NCI-H748 treated with DMSO at 0.1 percent for 48 hours (cell line): ENCODE measurements around the gene LCA5.
"Not testable (repeated sequence)": the region's sequence is repeated elsewhere in the genome, so short reads cannot be mapped to it uniquely, and the experiment has no call there.

Source experiments
- DNase-seq: peaks from one replicate; lab custom pipeline; 2025; lab: John Stamatoyannopoulos, UW

The LCA5 gene

GRCh38 chr6:79536954-79537747, at the start of gene LCA5:
LCA5 (minus strand) TSS chr6:79537430; CDS start chr6:79518894, 18,536 bp downstream.
- DNase-seq = peak; percentile 98

DNA sequence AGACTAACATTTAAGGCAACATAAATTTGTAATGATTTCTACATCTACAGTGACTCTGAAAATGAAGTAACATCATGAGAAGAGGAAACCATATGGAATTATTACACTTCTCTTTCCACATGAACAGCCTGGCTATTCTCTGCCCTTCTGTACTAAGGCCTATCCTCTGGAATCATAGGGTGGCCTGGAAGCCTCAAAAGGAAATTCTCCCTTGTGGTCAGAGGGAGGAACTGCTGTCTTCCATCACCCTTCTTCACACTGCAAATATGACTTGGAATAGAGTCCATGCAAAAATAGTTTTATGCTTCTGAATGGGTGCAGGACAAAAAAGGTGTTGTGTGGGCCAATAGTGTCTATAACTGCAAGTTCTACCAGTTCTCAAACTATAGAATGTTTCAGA, 49.3 kb upstream of the LCA5 start:
- no peak for DNase-seq

DNA sequence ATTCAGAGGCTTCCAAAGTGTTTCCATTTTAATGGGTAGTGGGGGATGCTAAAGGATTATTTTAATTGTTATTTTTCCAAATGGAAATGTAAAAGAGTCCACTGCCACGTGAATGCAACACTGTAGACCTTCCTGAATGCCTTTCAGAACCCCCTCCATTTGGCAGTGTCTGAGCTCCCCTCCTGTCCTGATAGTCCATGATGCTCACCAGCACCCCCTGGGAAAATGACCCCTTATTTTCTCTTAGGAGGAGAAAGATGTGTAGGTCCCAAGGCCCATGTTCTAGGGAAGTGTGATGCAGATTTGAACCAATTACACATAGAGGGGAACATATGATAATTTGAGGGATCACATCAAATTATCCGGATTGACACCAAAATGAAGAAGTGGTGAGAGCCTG, 47.1 kb upstream of the LCA5 start:
- DNase-seq = no peak

DNA sequence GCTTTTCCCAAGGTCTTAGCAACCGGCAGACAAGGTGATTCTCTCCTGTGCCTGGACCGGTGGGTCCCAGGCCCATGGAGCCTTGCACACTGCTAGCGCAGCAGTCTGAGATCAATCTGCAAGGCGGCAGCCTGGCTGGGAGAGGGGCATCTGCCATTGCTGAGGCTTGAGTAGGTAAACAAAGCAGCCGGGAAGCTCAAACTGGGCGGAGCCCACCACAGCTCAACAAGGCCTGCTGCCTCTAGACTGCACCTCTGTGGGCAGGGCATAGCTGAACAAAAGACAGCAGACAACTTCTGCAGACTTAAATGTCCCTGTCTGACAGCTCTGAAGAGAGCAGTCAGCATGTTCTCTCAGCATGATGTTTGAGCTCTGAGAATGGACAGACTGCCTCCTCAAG, 40.7 kb upstream of the LCA5 start:
- DNase-seq = not testable (repeated sequence)

DNA sequence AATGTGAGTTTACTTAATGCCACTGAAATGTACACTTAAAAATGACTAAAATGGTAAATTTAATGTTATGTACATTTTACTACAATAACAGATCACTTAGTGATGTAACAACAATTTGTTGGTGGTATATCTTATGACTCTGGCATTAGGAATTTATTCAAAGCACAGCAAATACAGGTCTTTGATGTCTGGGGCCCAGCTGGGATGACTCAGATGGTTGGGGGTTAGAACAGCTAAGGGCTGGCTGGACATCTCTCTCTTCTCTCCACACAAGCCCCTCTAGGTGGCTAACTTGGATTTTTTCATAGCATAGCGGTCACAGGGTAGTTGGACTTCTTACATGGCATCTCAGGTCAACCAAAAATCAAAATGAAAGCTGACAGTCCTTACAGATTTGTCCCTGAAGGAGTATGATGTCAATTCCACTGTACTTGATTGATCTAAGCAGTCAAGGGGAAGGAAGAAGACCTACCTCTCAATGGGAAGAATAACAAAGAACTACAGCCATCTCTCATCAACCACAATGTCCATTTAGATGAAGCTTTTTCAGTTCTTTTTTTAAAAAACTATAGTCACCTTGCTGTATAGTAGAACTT, 37.5 kb upstream of the LCA5 start:
- DNase-seq = no peak

DNA sequence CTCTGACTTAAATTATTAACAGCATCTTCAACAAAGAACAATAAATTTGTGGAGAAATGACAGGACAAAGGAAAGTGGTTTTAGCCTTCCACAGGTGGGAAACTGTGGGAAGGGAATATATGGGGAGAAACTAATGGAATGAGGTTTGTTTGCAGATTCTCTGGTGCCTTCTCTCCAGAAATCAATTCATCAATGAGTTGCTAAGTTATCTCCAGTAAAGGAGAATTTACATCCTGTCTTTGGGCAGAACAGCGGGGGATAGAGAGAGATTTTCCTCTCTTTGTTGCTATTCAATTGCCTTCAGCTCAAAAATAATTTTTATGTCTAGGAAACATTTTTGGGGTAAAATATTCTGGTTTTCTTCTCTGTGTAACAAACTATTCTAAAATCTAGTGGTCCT, 36.9 kb upstream of the LCA5 start:
- no peak for DNase-seq

DNA sequence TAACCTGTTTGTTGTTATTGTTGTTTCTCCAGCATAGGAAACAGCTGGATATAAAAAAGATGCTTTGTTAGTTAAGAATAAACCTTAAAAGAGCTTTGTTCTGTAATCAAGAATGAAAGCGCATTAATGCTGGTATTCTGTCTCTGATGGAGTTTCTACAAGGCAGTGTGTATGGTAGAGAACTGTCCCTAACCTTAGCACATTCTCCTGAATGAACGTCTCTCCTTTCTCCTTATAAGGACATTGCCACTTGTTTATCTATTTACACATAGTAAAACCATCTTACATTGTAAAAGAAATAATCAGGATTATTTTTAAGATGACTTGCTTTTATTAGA, 33.8 kb upstream of the LCA5 start:
- peak; percentile 50 for DNase-seq

DNA sequence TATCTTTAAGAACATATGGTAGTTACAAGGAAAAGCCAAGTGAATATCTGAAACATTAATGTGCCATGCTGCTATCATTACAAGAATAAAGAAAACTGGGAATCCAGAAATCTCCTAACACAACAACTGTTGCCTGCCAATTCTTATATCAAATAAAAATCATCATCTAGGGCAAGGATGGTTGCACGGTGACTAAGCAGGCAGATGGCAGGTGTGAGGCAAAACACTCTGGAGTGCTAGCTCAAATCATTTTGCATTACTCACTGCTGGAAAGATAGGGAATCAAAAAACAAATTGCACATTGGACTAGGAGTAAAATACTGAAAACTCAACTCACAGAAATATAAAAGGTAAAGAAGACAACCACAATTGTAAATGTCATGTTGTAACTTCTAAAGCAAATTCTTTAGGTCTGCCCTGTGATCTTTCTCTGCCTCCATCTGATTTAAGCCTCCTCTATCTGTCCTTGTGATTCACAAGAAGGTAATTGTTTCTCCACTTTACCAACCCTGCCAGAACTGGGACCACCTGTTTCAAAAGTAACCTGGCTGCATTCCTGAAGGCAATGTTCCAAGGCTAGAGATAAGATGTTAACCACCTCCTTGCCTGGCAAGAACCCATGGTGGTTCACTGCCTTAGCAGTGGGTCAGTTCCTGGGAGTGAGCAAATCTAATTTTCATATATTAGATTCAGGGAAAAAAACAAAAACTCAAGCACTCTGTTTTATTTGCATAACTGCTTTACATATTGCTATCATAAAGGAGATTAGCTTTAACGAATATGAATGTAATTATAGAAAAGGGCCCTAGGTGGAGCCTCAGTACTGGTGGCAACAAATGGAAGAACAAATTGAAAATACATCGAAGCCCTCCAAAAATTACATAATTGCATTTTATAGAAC, 33.1 kb upstream of the LCA5 start:
- peak; percentile 63 for DNase-seq

- no peak for DNase-seq
These were observed 31.8 kb upstream of the LCA5 start for GRCh38 chr6:79568996-79569395.

DNA sequence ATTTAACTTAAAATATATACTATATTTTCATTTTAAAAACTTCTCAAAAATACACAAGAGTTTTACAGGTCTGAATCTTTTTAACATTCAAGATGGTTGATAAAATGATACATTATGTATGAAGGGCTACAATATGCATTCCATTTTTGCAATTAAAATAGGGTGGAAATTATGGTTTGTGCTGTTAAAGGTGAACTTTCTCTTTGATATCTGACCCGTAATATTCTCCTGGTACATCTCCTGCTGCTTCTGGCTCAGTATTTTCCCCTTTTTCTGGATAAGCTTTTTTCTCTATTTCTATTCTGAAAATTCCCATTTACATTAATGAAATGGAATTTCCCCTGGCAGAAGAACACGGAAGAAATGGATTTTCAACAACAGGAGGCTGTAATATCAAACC, 27.4 kb upstream of the LCA5 start:
- DNase-seq = no peak

GRCh38 chr6:79559706-79560105, 22.5 kb upstream of the LCA5 start:
- DNase-seq = no peak

- no peak for DNase-seq
These were observed 20.6 kb upstream of the LCA5 start for GRCh38 chr6:79557673-79558467.

DNA sequence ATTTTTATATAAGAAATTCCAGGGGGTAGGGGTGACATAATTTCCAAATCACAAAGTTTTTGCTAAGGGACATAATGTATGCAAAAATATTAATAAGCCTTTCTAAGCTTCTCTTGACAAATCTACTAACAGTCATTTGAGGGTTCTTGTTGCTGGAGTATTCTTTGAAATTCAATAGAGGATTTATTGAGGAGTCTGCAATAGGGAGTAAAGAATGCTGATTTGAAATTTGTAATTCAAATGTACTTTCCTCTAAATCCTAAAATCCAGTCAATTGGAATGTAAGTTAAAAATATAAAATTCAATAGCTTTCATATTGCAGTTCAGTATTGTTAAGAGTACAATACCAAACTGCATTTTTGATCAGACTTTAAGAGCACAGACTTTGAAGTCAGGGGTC, 17.1 kb upstream of the LCA5 start:
- no peak for DNase-seq

DNA sequence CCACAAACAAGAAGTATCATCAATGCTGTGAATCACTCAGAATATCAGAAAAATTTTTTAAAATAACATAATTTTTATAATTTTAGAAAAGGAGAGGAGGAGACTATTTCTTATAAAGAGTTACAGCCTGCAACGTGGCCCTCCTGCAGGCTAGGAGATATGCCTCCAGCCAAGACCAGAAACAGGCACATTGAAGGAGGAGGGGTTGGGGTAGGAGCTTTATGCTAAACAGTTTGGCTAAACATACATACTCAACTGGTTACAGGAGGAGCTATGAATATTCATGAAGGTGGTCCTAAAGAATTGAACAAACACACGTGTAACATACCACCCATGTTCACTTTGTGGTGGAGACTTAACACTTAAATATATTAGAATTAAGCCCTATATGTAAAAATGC, 14.2 kb upstream of the LCA5 start:
- DNase-seq = no peak

GRCh38 chr6:79548304-79548703, 11.1 kb upstream of the LCA5 start:
- no peak for DNase-seq

DNA sequence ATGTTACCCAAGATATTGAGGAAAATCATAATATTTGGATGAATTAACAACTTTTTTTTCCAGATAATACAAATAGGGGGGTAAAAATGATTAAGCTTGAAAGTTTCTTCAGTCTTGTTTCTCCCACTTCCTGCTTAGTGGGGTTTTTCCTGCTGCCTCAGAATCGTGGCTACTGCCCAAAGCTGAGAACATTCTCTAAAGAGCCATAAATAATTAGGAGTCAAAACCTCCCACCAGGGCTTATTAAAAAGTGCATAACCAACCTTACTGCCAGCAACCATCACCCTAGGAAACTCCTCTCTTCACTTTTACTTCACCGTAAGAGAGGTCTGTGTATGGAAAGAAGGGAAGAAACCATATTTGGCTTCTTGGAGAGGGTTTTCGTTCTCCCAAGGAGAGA, 9.0 kb upstream of the LCA5 start:
- no peak for DNase-seq

DNA sequence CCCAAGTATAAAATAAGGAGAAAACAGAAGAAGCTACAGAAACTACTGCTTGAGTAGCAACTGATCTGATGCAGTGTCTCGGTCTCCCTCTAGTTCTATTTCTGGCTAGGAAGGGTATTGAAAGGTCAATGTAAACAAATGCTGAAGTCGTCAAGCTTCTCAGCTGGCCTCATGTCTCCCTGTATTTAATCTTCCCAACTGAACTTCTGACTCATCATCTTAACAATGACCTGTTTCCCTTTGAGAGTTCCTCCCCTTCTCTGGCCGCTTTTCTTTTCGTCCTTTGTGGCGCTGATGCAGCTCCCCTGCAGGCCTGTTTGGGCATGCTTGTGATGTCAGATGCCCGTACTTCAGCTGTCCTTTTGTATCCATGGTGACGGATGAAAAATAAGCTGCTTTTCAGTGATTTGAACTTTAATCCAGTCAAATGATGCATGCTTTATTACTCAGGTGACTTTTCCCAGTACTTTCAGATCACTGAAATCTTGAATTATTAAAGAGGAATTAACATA, 7.8 kb upstream of the LCA5 start:
- peak; percentile 94 for DNase-seq

DNA sequence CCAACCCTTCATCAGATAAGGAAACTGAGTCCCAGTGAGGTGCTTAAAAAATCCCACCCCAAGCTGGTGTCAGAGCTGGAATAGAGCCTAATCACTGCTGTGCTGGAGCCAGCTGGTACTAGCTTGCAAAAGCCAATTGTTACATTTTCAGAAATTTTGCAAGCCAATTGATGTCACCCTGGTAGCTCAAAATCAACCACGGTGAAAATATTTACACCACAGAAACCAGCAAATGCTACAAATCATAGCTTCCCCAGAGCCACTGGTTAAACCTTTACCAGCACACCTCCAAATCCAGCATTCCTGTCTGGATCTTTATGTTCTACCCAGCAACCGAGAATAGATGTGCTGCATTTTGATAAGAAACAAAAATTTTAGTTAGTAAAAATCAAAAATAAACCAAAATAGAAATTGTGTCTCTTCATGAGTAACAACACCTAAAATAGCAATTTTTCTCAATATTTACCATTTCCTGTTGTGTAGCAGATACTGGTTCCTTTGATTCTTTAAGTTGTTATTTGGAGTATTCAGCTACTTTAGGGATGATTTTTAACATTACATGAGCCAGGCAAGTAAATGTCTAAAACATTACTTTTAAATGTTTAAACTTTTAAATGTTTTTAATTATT, 7.2 kb upstream of the LCA5 start:
- DNase-seq = no peak

DNA sequence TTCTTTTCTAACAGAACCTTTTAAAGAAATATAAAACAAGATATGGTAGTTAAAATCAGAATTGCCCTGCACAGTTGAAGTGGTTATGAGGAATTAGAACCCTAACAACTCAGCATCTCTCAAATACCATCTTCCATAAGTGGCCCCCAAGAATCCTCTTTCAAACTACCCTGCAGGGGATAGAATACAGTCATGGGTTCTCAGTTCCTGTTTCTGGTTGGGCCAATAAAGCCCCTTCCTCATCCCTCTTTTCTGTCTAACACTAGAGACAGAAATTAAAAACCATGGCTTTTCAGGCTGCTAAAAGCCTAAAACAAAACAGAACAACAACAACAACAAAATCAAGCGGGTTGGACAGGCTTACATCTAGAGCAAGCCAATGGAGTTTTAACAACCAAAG, 6.7 kb upstream of the LCA5 start:
- no peak for DNase-seq

DNA sequence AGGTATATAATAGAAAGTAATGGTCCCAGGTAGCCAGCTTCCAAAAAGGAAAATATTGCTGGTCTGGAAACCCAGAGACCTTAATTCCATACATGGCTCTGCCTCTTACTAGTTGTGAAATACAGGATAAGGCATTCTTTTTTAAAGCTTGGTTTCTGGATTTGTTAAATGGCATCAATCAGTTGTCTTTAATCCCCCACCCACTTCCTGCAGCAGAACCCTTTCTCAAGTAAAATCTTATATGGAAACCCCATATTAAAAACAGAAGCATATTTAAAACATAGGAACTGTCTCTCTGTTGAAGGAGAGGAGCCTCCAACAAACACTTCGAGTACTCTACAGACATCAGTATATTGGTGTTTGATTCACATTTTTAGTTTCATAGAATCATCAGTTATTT, 6.2 kb upstream of the LCA5 start:
- no peak for DNase-seq
